PC-3 (cell line): Measurements from ENCODE around the gene CELF1. TPM values are rescaled to one million over a fixed set of nuclear protein-coding genes. Genes with fewer than 3 reads are reported as not detected.

Experiments used
- ATAC-seq: fragments of 200-7000 bp; cut with Tn5 transposase; 2 replicates; pipeline ENCODE4 v1.9.1; 2020; ENCODE audit warnings: mild to moderate bottlenecking, moderate library complexity
- BruUV-seq: library from RNA; stranded (reverse); fragments of 400-500 nt; replicated peaks from 2 replicates; lab custom pipeline; 2021; lab: Mats Ljungman, UMichigan
- CTCF ChIA-PET: fragments of 300-600 bp; sonication (Branson Sonifier 250); formaldehyde crosslinking; loops from one replicate; lab custom pipeline; 2022; ENCODE audit warnings: antibody characterized with exemption; lab: Charles Lee
- POLR2A ChIA-PET: fragments of 300-600 bp; sonication (Branson Sonifier 250); formaldehyde crosslinking; loops from one replicate; lab custom pipeline; 2022; ENCODE audit warnings: antibody characterized with exemption; ENCODE audit not compliant: unreplicated experiment; lab: Charles Lee
- DNase-seq: peaks from one replicate; pipeline ENCODE4 v3.0.0-alpha.2; 2015
- H2AFZ ChIP-seq: fragments of 300-600 bp; sonication (generic); 2 replicates; pipeline ENCODE4 v1.6.0; 2016; ENCODE audit warnings: antibody characterized with exemption, low read length
- H3F3A ChIP-seq: fragments of 300-600 bp; sonication (generic); one replicate; pipeline ENCODE4 v1.6.0; 2017; ENCODE audit warnings: antibody characterized with exemption, low read length, control low read depth, mild to moderate bottlenecking; ENCODE audit not compliant: unreplicated experiment
- H3K27ac ChIP-seq: fragments of 300-600 bp; sonication (generic); 2 replicates; pipeline ENCODE4 v1.5.1; 2016; ENCODE audit warnings: mild to moderate bottlenecking, low read length
- H3K27me3 ChIP-seq: fragments of 300-600 bp; sonication (generic); 2 replicates; pipeline ENCODE4 v1.6.1; 2016; ENCODE audit warnings: low read length, mixed read lengths
- H3K36me3 ChIP-seq: fragments of 300-600 bp; sonication (generic); 2 replicates; pipeline ENCODE4 v1.6.1; 2016; ENCODE audit warnings: low read depth, mixed run types, low read length, mixed read lengths
- H3K4me1 ChIP-seq: fragments of 300-600 bp; sonication (generic); 2 replicates; pipeline ENCODE4 v1.5.1; 2016; ENCODE audit warnings: low read length; ENCODE audit not compliant: insufficient read depth
- H3K4me2 ChIP-seq: fragments of 300-600 bp; sonication (generic); 2 replicates; pipeline ENCODE4 v1.6.0; 2016; ENCODE audit warnings: low read length
- H3K4me3 ChIP-seq: fragments of 300-600 bp; sonication (generic); 2 replicates; pipeline ENCODE4 v1.5.1; 2016; ENCODE audit warnings: mild to moderate bottlenecking, low read length, mixed read lengths
- H3K79me2 ChIP-seq: fragments of 300-600 bp; sonication (generic); 2 replicates; pipeline ENCODE4 v1.6.1; 2017; ENCODE audit warnings: low read length, mixed read lengths
- H3K9ac ChIP-seq: fragments of 300-600 bp; sonication (generic); 2 replicates; pipeline ENCODE4 v1.6.0; 2016; ENCODE audit warnings: mild to moderate bottlenecking, low read length
- H3K9me2 ChIP-seq: fragments of 300-600 bp; sonication (generic); replicated peaks from 2 replicates; pipeline ENCODE4 v1.6.1; 2016; ENCODE audit warnings: mixed run types, low read length, mixed read lengths
- H3K9me3 ChIP-seq: fragments of 300-600 bp; sonication (generic); 2 replicates; pipeline ENCODE4 v1.6.1; 2016; ENCODE audit warnings: low read length, mixed read lengths
- H4K20me1 ChIP-seq: fragments of 300-600 bp; sonication (generic); 2 replicates; pipeline ENCODE4 v1.6.1; 2016; ENCODE audit warnings: low read length, mixed read lengths
- EZH2 ChIP-seq: fragments of 300-600 bp; sonication (generic); IDR thresholded peaks from one replicate; pipeline ENCODE4 v1.6.1; 2017; ENCODE audit warnings: antibody characterized with exemption, mild to moderate bottlenecking, low read length; ENCODE audit not compliant: unreplicated experiment
- EZH2phosphoT487 ChIP-seq: fragments of 300-600 bp; sonication (generic); IDR thresholded peaks from 2 replicates; pipeline ENCODE4 v1.6.1; 2018; ENCODE audit warnings: mild to moderate bottlenecking, antibody characterized with exemption, low read length, borderline replicate concordance
- intact Hi-C: fragments of 100-400 bp; cut with micrococcal nuclease; formaldehyde crosslinking; loops from 2 replicates; pipeline ENCODE4 v1.9.0; 2023
- total RNA-seq: library from RNA; depleted of rRNA; stranded (reverse); fragments of >200 nt; gene quantifications from 2 replicates; pipeline ENCODE4 v1.2.3, GENCODE V29; 2014
- TF ChIP-seq, protein P1 (sequence below): fragments of 300-600 bp; sonication (generic); conservative IDR thresholded peaks from 2 replicates; pipeline ENCODE4 v1.5.1; 2017; ENCODE audit warnings: antibody characterized with exemption, low read depth, mild to moderate bottlenecking, low read length

Gene CELF1
- total RNA-seq, 1 experiment from 2014 or later: 80.1 TPM

DNA sequence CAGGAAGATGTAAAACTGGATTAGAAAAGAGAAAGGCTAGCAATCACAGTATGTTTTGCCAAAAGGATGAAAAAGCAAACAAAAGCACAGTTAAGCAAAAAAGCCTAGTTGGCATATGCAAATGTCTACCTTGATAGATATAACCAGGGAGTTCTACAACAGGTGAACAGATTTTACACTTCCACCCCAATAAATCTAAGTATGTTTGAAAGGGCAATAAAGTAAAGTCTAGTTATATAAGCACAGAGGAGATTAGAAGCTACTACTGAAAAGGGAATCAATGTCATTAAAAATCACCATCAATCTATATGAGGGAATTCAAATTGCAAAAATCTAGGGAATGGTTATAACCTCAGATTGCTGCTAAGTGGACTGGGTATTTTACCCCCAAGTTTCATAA is 49.7 kb downstream of the CELF1 start:
- no peak for ATAC-seq
- Histone ChIP-seq H3K9me2 (no peaks in the 10 kb centered on the region), H3K27me3 (no peaks in the 10 kb centered on the region), H3K4me1 (0 out of 2 replicates have a peak, but pooled peaks cover 3% of the 10 kb centered on the region), H3K4me3 (no peak overlapping the region), H3K9ac (no peak overlapping the region), H3K36me3 (peaks cover 13% of the 10 kb centered on the region; the same call in 1 of the 2 replicates), H3F3A (no peaks in the 10 kb centered on the region), H3K4me2 (no peak overlapping the region), H3K79me2 (peaks cover 98% of the 10 kb centered on the region), H2AFZ (no peak overlapping the region), H4K20me1 (peaks cover 9% of the 10 kb centered on the region; the same call in 1 of the 2 replicates), H3K27ac (no peak overlapping the region), H3K9me3 (no peaks in the 10 kb centered on the region)
- intact Hi-C loops: no loop called here
- no peak for DNase-seq
- CTCF ChIA-PET: no interaction called here
- BruUV-seq: no TSS peak
- TF ChIP-seq, protein P1, sequence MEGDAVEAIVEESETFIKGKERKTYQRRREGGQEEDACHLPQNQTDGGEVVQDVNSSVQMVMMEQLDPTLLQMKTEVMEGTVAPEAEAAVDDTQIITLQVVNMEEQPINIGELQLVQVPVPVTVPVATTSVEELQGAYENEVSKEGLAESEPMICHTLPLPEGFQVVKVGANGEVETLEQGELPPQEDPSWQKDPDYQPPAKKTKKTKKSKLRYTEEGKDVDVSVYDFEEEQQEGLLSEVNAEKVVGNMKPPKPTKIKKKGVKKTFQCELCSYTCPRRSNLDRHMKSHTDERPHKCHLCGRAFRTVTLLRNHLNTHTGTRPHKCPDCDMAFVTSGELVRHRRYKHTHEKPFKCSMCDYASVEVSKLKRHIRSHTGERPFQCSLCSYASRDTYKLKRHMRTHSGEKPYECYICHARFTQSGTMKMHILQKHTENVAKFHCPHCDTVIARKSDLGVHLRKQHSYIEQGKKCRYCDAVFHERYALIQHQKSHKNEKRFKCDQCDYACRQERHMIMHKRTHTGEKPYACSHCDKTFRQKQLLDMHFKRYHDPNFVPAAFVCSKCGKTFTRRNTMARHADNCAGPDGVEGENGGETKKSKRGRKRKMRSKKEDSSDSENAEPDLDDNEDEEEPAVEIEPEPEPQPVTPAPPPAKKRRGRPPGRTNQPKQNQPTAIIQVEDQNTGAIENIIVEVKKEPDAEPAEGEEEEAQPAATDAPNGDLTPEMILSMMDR: no peak
- TF ChIP-seq EZH2phosphoT487 (no peak), EZH2 (no peak)
- POLR2A ChIA-PET: no interaction called here

GRCh38 chr11:47502767-47503166 is 50.2 kb downstream of the CELF1 start:
- Histone ChIP-seq H3K9me3 (no peaks in the 10 kb centered on the region), H3K4me2 (no peak overlapping the region), H3K4me3 (no peak overlapping the region), H3K27me3 (no peaks in the 10 kb centered on the region), H2AFZ (no peak overlapping the region), H3K4me1 (0 out of 2 replicates have a peak, but pooled peaks cover under 1% of the 10 kb centered on the region), H4K20me1 (peaks cover 7% of the 10 kb centered on the region; the same call in 1 of the 2 replicates), H3K79me2 (peaks cover 97% of the 10 kb centered on the region), H3K9me2 (no peaks in the 10 kb centered on the region), H3K36me3 (peaks cover 13% of the 10 kb centered on the region; the same call in 1 of the 2 replicates), H3F3A (no peaks in the 10 kb centered on the region), H3K9ac (no peak overlapping the region), H3K27ac (no peak overlapping the region)
- ATAC-seq (no peak), DNase-seq (no peak)
- BruUV-seq: no TSS peak
- TF ChIP-seq EZH2: no peak
- no peak for TF ChIP-seq EZH2phosphoT487
- TF ChIP-seq, protein P1: no peak
- intact Hi-C loops: no loop called here
- POLR2A ChIA-PET: no interaction called here
- CTCF ChIA-PET: no interaction called here

DNA sequence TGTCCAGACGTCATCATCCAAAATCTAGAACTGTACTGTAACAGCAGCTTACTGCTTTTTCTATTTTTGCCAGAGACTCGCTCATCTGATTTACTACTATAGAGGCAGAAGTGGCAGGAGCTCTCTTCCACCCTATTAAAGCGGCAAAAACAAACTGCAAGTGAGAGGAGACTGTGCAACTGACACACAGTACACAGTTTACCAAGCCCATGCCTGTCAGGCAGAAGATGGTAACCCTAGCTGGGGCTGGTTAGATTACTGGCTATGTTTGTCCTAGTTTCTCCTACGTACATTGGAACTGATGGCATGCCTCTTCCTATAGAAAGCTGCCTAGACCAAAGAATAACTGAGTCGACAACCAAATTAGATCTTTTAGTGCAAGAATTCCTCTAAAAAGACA is 51.8 kb downstream of the CELF1 start:
- no peaks in the 10 kb centered on the region for H3K4me1 ChIP-seq
- H3F3A ChIP-seq: no peaks in the 10 kb centered on the region
- H3K4me2 ChIP-seq: no peak overlapping the region
- H3K9ac ChIP-seq: no peak overlapping the region
- BruUV-seq: no TSS peak
- H3K9me2 ChIP-seq: no peaks in the 10 kb centered on the region
- no peak overlapping the region for H3K4me3 ChIP-seq
- ATAC-seq (no peak), DNase-seq (no peak)
- ChIA-PET POLR2A (no interaction called here), CTCF (interaction anchor here (0.6 kb wide), 1 partner anchor 47 kb away, joined by 4 read pairs; no protein-coding TSS in a partner anchor)
- peaks cover 97% of the 10 kb centered on the region for H3K79me2 ChIP-seq
- intact Hi-C loops: no loop called here
- H3K9me3 ChIP-seq: no peaks in the 10 kb centered on the region
- no peak overlapping the region for H2AFZ ChIP-seq
- peaks cover 3% of the 10 kb centered on the region; the same call in 1 of the 2 replicates for H4K20me1 ChIP-seq
- TF ChIP-seq, protein P1: no peak
- TF ChIP-seq EZH2 (no peak), EZH2phosphoT487 (no peak)
- no peaks in the 10 kb centered on the region for H3K27me3 ChIP-seq
- H3K36me3 ChIP-seq: peaks cover 22% of the 10 kb centered on the region; the same call in 1 of the 2 replicates
- H3K27ac ChIP-seq: no peak overlapping the region
